Type B pancreatic cell (in vitro differentiated cells): ENCODE results near the gene BOK. TPM values are rescaled to one million over a fixed set of nuclear protein-coding genes. Genes with fewer than 3 reads are reported as not detected.

ENCODE experiments used
- DNase-seq: peaks from one replicate; pipeline ENCODE4 v3.0.0; 2021; ENCODE audit warnings: mixed read lengths; ENCODE audit not compliant: unreplicated experiment; ENCODE audit errors: extremely low spot score
- H3K27ac Mint-ChIP-seq: 2 replicates; pipeline ENCODE4 v1.8.0; 2021; ENCODE audit warnings: mild to moderate bottlenecking, mixed read lengths
- H3K27me3 Mint-ChIP-seq: 2 replicates; pipeline ENCODE4 v1.8.0; 2021; ENCODE audit warnings: mixed read lengths
- H3K36me3 Mint-ChIP-seq: 2 replicates; pipeline ENCODE4 v1.8.0; 2021; ENCODE audit warnings: mixed read lengths
- H3K4me1 Mint-ChIP-seq: one replicate; pipeline ENCODE4 v1.8.0; 2021; ENCODE audit warnings: mixed read lengths; ENCODE audit not compliant: unreplicated experiment
- H3K4me3 Mint-ChIP-seq: 2 replicates; pipeline ENCODE4 v1.8.0; 2021; ENCODE audit warnings: mild to moderate bottlenecking, mixed read lengths
- H3K9me3 Mint-ChIP-seq: 2 replicates; pipeline ENCODE4 v1.8.0; 2021; ENCODE audit warnings: mixed read lengths
- CTCF ChIP-seq: fragments of 200-600 bp; sonication (generic); conservative IDR thresholded peaks from 2 replicates; pipeline ENCODE4 v1.5.0; 2021; ENCODE audit warnings: antibody characterized with exemption, mild to moderate bottlenecking
- total RNA-seq: library from RNA; stranded (reverse); gene quantifications from 2 replicates; pipeline ENCODE4 v1.2.1, GENCODE V29; 2021; ENCODE audit warnings: low replicate concordance

The BOK gene
- total RNA-seq, 1 donor from 2014 or later: 41.5 TPM

- no peak overlapping the region for H3K4me3 Mint-ChIP-seq
- H3K9me3 Mint-ChIP-seq: no peaks in the 10 kb centered on the region
- H3K36me3 Mint-ChIP-seq: no peaks in the 10 kb centered on the region
- no peak for DNase-seq
- no peak for TF ChIP-seq CTCF
- no peaks in the 10 kb centered on the region for H3K4me1 Mint-ChIP-seq
- H3K27me3 Mint-ChIP-seq: peaks cover 12% of the 10 kb centered on the region
- H3K27ac Mint-ChIP-seq: no peak overlapping the region
Measured at GRCh38 chr2:241531161-241531722, 27.3 kb upstream of the BOK start.

- Mint-ChIP-seq H3K27me3 (peaks cover 15% of the 10 kb centered on the region), H3K9me3 (no peaks in the 10 kb centered on the region), H3K36me3 (no peaks in the 10 kb centered on the region), H3K4me1 (no peaks in the 10 kb centered on the region), H3K4me3 (no peak overlapping the region), H3K27ac (no peak overlapping the region)
- DNase-seq: no peak
- TF ChIP-seq CTCF: no peak
Measured at GRCh38 chr2:241532168-241532567, 26.4 kb upstream of the BOK start.

GRCh38 chr2:241532733-241533601 lies 25.6 kb upstream of the BOK start:
- no peak for TF ChIP-seq CTCF
- no peaks in the 10 kb centered on the region for H3K4me1 Mint-ChIP-seq
- no peak overlapping the region for H3K4me3 Mint-ChIP-seq
- no peak overlapping the region for H3K27ac Mint-ChIP-seq
- H3K36me3 Mint-ChIP-seq: no peaks in the 10 kb centered on the region
- no peak for DNase-seq
- H3K27me3 Mint-ChIP-seq: peaks cover 15% of the 10 kb centered on the region
- no peaks in the 10 kb centered on the region for H3K9me3 Mint-ChIP-seq

GRCh38 chr2:241534293-241534692 lies 24.3 kb upstream of the BOK start:
- no peaks in the 10 kb centered on the region for H3K9me3 Mint-ChIP-seq
- no peak overlapping the region for H3K27ac Mint-ChIP-seq
- TF ChIP-seq CTCF: no peak
- H3K4me3 Mint-ChIP-seq: no peak overlapping the region
- no peak for DNase-seq
- H3K4me1 Mint-ChIP-seq: peaks cover 6% of the 10 kb centered on the region
- peaks cover 15% of the 10 kb centered on the region for H3K27me3 Mint-ChIP-seq
- no peaks in the 10 kb centered on the region for H3K36me3 Mint-ChIP-seq

GRCh38 chr2:241534701-241535375 lies 23.7 kb upstream of the BOK start:
- Mint-ChIP-seq H3K27me3 (peaks cover 15% of the 10 kb centered on the region), H3K27ac (no peak overlapping the region), H3K9me3 (no peaks in the 10 kb centered on the region), H3K36me3 (no peaks in the 10 kb centered on the region), H3K4me3 (no peak overlapping the region), H3K4me1 (peaks cover 6% of the 10 kb centered on the region)
- no peak for TF ChIP-seq CTCF
- no peak for DNase-seq
